Sigmoid colon (tissue), 7 donors: Measurements from ENCODE around the gene RPUSD3. TPM values are rescaled to one million over a fixed set of nuclear protein-coding genes. Genes with fewer than 3 reads are reported as not detected.
"Not testable (repeated sequence)": the region's sequence is repeated elsewhere in the genome, so short reads cannot be mapped to it uniquely, and the experiment has no call there.

Experiments used
- DNase-seq: peaks from one replicate; pipeline ENCODE4 v3.0.0-alpha.2; 2019
- H3K27ac ChIP-seq, 4 donors: fragments of 200-600 bp; sonication (generic); one replicate each; pipeline ENCODE4 v1.5.1; 2016 to 2019; ENCODE audit warnings: mild to moderate bottlenecking in 1 of 4
- H3K27me3 ChIP-seq, 3 donors: fragments of 200-600 bp; sonication (generic); one replicate each; pipeline ENCODE4 v1.5.1; 2019; ENCODE audit warnings: mild to moderate bottlenecking in 1 of 3
- H3K36me3 ChIP-seq, 4 donors: fragments of 200-600 bp; sonication (generic); one replicate each; pipeline ENCODE4 v1.5.1; 2016 to 2019
- H3K4me1 ChIP-seq, 4 donors: fragments of 200-600 bp; sonication (generic); one replicate each; pipeline ENCODE4 v1.5.1; 2017 to 2019
- H3K4me3 ChIP-seq, 4 donors: fragments of 200-600 bp; sonication (generic); one replicate each; pipeline ENCODE4 v1.5.1; 2017 to 2019; ENCODE audit warnings: mild to moderate bottlenecking in 2 of 4, moderate library complexity in 1 of 4
- H3K9me3 ChIP-seq, 4 donors: fragments of 200-600 bp in 3 of 4; sonication (generic) in 3 of 4; one replicate each; pipeline versions ENCODE4 v1.5.1 to v1.6.1; 2013 to 2019
- EP300 ChIP-seq, 4 donors: sonication (generic); formaldehyde crosslinking; IDR thresholded peaks; one replicate each; pipeline ENCODE4 v1.6.1; 2017; ENCODE audit warnings: antibody characterized with exemption in 4 of 4
- POLR2A ChIP-seq, 2 donors: fragments of 450-650 bp; IDR thresholded peaks; one replicate each; pipeline ENCODE4 v1.6.1; 2016; ENCODE audit warnings: antibody characterized with exemption in 2 of 2, mild to moderate bottlenecking in 2 of 2, moderate library complexity in 2 of 2
- POLR2AphosphoS5 ChIP-seq, 4 donors: sonication (generic); formaldehyde crosslinking; IDR thresholded peaks; one replicate each; pipeline ENCODE4 v1.6.1; 2017; ENCODE audit warnings: antibody characterized with exemption in 4 of 4
- WGBS, 2 donors: extraction: QIAGEN DNeasy Blood & Tissue Kit; methylation state at CpG; one replicate each; pipeline ENCODE4 v1.1.7; 2013; 5-methylcytosine and 5-hydroxymethylcytosine counted together
- intact Hi-C: fragments of 100-400 bp; cut with DNase I; formaldehyde crosslinking; loops from one replicate; pipeline ENCODE4 v1.15.1; 2023
- polyA plus RNA-seq, 3 donors: library from polyadenylated mRNA; stranded (reverse); fragments of 200-250 nt; gene quantifications; one replicate each; pipeline ENCODE4 v1.2.3, GENCODE V29; 2013
- total RNA-seq, 4 donors: library from RNA; depleted of rRNA; stranded (reverse); fragments of >200 nt; gene quantifications; one replicate each; pipeline ENCODE4 v1.1.0, GENCODE V29; 2016
- TF ChIP-seq, protein P1 (sequence below), 4 experiments: fragments of 450-650 bp in 3 of 4; fragments of 200-600 bp in 1 of 4; IDR thresholded peaks; one replicate each; pipeline ENCODE4 v1.5.1; 2016 to 2019; ENCODE audit warnings: antibody characterized with exemption in 4 of 4, mild to moderate bottlenecking in 3 of 4, moderate library complexity in 2 of 4
- donor health status: healthy with polysubstance abuse.
- donor health status: Bipolar disorder and iron deficiency.
- donor health status: healthy.

The RPUSD3 gene
- total and polyA plus RNA-seq, 7 donors = 22.0 to 54.7 (median 42.6) TPM

DNA sequence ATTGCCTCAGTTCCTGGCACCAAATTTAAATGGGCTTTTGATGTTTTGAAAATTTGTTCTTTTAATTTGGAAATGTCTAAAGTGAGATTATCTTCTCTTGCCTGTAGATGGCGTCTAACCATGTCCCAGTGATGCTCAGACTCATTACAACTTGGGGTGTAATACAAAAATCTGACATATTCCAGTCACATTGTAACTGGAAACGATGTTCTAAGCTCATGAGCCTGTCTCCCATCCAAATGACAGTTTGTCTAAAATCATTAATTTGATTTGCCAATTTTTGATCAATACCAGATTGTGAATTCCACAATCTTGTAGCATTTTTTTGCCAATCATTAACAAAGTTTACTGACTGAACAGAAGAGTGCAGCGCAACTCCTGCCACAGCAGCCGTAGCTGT is 5.1 kb upstream of the RPUSD3 start:
- H3K27ac ChIP-seq, H3K9me3 ChIP-seq, H3K4me1 ChIP-seq, H3K27me3 ChIP-seq, DNase-seq, H3K4me3 ChIP-seq, H3K36me3 ChIP-seq: not testable (repeated sequence)
- peak in 2 of 4 donors; percentile 45 to 63 for TF ChIP-seq POLR2AphosphoS5 (IDR thresholded peaks at IDR 0.05)
- TF ChIP-seq, protein P1, sequence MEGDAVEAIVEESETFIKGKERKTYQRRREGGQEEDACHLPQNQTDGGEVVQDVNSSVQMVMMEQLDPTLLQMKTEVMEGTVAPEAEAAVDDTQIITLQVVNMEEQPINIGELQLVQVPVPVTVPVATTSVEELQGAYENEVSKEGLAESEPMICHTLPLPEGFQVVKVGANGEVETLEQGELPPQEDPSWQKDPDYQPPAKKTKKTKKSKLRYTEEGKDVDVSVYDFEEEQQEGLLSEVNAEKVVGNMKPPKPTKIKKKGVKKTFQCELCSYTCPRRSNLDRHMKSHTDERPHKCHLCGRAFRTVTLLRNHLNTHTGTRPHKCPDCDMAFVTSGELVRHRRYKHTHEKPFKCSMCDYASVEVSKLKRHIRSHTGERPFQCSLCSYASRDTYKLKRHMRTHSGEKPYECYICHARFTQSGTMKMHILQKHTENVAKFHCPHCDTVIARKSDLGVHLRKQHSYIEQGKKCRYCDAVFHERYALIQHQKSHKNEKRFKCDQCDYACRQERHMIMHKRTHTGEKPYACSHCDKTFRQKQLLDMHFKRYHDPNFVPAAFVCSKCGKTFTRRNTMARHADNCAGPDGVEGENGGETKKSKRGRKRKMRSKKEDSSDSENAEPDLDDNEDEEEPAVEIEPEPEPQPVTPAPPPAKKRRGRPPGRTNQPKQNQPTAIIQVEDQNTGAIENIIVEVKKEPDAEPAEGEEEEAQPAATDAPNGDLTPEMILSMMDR (IDR thresholded peaks at IDR 0.05) = peak; percentile 30 to 61 (median 54)
- 9 to 38% methylated on average over 4 of the region's 4 CpGs for WGBS, 2 donors
- intact Hi-C loops = loop anchor here (5.0 to 10.0 kb wide), 2 partner anchors 98 to 176 kb away; partner anchors contain the start of gene FANCD2

DNA sequence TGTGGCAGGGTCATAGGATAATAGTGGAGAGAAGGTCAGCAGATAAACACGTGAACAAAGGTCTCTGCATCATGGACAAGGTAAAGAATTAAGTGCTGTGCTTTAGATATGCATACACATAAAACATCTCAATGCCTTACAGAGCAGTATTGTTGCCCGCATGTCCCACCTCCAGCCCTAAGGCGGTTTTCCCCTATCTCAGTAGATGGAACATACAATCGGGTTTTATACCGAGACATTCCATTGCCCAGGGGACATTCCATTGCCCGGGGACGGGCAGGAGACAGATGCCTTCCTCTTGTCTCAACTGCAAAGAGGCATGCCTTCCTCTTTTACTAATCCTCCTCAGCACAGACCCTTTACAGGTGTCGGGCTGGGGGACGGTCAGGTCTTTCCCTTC is 4.1 kb upstream of the RPUSD3 start:
- not testable (repeated sequence) for H3K27ac ChIP-seq, H3K27me3 ChIP-seq, H3K36me3 ChIP-seq, DNase-seq, H3K4me3 ChIP-seq, H3K9me3 ChIP-seq, H3K4me1 ChIP-seq
- WGBS, 2 donors = 67 to 69% methylated on average over 8 to 9 of the region's 9 CpGs
- intact Hi-C loops = loop anchor here (5.0 to 10.0 kb wide), 2 partner anchors 99 to 177 kb away; partner anchors contain the start of gene FANCD2

DNA sequence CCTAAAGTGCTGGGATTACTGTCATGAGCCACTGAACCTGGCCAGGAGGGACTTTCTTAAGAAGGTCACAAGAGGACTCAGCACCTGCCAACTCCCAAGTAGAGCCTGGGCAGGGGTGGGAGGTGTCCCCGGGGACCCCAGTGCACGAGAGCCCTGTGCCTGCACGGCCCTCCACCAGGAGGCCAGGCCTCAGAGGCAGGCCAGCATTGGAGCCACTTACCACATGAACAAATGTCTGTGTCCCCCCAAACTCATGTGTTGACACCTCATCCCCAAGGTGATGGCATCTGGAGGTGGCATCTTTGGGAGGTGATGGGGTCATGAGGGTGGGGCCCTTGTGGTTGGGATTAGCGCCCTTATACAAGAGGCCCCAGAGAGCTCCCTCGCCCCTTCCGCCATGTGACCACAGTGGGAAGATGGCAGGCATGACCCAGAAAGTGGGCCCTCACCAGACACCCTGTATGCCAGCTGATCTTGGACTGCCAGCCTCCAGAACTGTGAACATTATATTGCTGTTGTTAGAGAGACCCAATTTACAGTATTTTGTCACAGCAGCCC is 3.2 kb upstream of the RPUSD3 start:
- no peak for DNase-seq
- intact Hi-C loops = loop anchor here (5.0 to 10.0 kb wide), 2 partner anchors 100 to 178 kb away; partner anchors contain the start of gene FANCD2
- TF ChIP-seq EP300 (IDR thresholded peaks at IDR 0.05) (no peak), POLR2A (IDR thresholded peaks at IDR 0.05) (no peak), POLR2AphosphoS5 (IDR thresholded peaks at IDR 0.05) (no peak)
- TF ChIP-seq, protein P1 (IDR thresholded peaks at IDR 0.05) = no peak
- Histone ChIP-seq H3K4me3 (no peak overlapping the region), H3K27me3 (no peaks in the 10 kb centered on the region), H3K9me3 (no peaks in the 10 kb centered on the region), H3K27ac (no peak overlapping the region), H3K4me1 (peaks cover 0 to 17% (median 12%) of the 10 kb centered on the region in 4 donors), H3K36me3 (peaks cover 0 to under 1% (median 0%) of the 10 kb centered on the region in 4 donors)
- 94 to 95% methylated on average over 6 of the region's 6 CpGs for WGBS, 2 donors

DNA sequence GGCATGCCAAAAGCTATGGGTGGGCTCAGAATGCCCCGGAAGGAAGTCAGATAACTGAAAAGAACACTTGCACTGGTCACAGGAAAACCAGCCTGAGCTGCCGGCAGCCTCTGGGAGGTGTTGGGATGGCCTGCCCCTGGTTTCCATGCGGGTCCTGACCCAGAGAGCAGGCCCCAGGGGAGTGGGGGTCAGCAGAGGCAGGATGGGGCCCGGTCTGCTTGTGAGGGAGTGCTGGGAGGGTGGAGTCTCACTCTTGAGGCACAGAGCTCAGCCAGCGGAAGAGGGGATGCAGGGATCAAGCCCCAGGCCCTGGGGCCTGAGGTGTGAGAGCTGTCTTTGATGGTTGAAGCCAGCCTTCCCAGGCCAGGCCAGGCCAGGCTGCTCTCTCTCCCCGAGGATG is 2.4 kb upstream of the RPUSD3 start:
- no peak overlapping the region for H3K4me3 ChIP-seq
- WGBS, 2 donors = 82 to 90% methylated on average over 6 of the region's 6 CpGs
- no peak for DNase-seq
- H3K27me3 ChIP-seq = no peaks in the 10 kb centered on the region
- no peaks in the 10 kb centered on the region for H3K9me3 ChIP-seq
- TF ChIP-seq, protein P1 (IDR thresholded peaks at IDR 0.05) = no peak
- TF ChIP-seq EP300 (IDR thresholded peaks at IDR 0.05) = no peak
- peaks cover 0 to 19% (median 12%) of the 10 kb centered on the region in 4 donors for H3K4me1 ChIP-seq
- H3K27ac ChIP-seq = no peak overlapping the region
- peaks cover 0 to 8% (median 7%) of the 10 kb centered on the region in 4 donors for H3K36me3 ChIP-seq
- intact Hi-C loops = loop anchor here (5.0 to 10.0 kb wide), 2 partner anchors 101 to 179 kb away; partner anchors contain the start of gene FANCD2

DNA sequence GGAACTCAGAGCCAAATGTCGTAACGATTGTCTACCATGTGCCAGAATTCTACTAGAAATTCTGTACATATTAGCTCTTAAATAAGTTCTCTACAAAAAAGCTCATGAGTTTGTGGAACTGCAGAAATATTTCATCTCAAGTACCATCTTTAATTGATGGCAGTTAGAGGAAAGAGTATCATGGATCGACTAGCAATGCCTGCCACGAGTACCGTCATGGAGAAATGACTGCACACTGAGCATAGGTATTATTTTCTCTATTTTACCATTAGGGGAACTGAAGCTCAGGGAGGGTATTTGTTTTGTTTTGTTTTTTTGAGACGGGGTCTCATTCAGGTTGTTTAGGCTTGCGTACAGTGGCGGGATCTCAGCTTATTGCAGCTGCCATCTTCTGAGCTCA is 2.8 kb downstream of the RPUSD3 start:
- WGBS, 2 donors = 83 to 85% methylated on average over 8 of the region's 8 CpGs
- DNase-seq = no peak
- no peak overlapping the region for H3K27ac ChIP-seq
- H3K4me1 ChIP-seq = peaks cover 0 to 19% (median 12%) of the 10 kb centered on the region in 4 donors
- H3K36me3 ChIP-seq = peaks cover 6 to 51% (median 14%) of the 10 kb centered on the region in 4 donors
- H3K4me3 ChIP-seq = no peak overlapping the region
- H3K27me3 ChIP-seq = no peaks in the 10 kb centered on the region
- H3K9me3 ChIP-seq = no peaks in the 10 kb centered on the region
- TF ChIP-seq EP300 (IDR thresholded peaks at IDR 0.05) = no peak
- TF ChIP-seq POLR2A (IDR thresholded peaks at IDR 0.05) = no peak
- no peak for TF ChIP-seq POLR2AphosphoS5 (IDR thresholded peaks at IDR 0.05)
- intact Hi-C loops = loop anchor here (10.0 kb wide), 1 partner anchor 184 kb away; the partner anchor contains the start of gene FANCD2

DNA sequence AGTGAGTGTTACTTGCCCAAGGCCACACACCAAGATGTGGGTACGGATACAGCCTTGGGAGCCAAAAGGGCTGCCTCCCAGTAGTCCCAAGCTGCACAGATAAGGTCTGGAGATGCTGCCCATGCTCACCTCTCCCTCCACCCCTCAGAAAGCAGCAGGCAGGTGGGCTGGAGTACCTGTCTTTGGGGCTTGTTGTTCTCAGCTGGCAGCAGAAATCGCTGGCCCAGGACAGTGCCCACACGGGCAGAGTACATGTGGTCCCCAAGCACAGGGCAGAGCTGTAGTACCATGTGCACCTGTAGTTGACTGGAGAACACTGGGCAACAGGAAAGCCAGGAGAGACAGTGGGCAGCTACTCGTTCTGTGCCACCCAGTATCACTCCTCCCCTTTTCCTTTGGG is 5.0 kb downstream of the RPUSD3 start:
- peaks cover 6 to 73% (median 22%) of the 10 kb centered on the region in 4 donors for H3K36me3 ChIP-seq
- DNase-seq = no peak
- 83 to 89% methylated on average over 4 of the region's 4 CpGs for WGBS, 2 donors
- no peak overlapping the region for H3K27ac ChIP-seq
- H3K27me3 ChIP-seq = no peaks in the 10 kb centered on the region
- H3K9me3 ChIP-seq = no peaks in the 10 kb centered on the region
- TF ChIP-seq, protein P1 (IDR thresholded peaks at IDR 0.05) = no peak
- TF ChIP-seq POLR2A (IDR thresholded peaks at IDR 0.05) = no peak
- no peak for TF ChIP-seq EP300 (IDR thresholded peaks at IDR 0.05)
- no peak for TF ChIP-seq POLR2AphosphoS5 (IDR thresholded peaks at IDR 0.05)
- H3K4me1 ChIP-seq = peaks cover 0 to 15% (median 10%) of the 10 kb centered on the region in 4 donors
- intact Hi-C loops = no loop called here
- H3K4me3 ChIP-seq = no peak overlapping the region
